Stimulated activated CD8-positive, alpha-beta memory T cell treated with anti-CD3 and anti-CD28 coated beads, Interleukin-7, amount 100 ng/mL, for 4 hours (primary cell): ENCODE results near the gene SST.
"Not testable (repeated sequence)": the region's sequence is repeated elsewhere in the genome, so short reads cannot be mapped to it uniquely, and the experiment has no call there.

Experiments
- DNase-seq, 2 donors: peaks; one replicate each; pipeline ENCODE4 v3.0.0-alpha.2; 2020; ENCODE audit warnings: low read depth in 2 of 2

Gene SST

DNA sequence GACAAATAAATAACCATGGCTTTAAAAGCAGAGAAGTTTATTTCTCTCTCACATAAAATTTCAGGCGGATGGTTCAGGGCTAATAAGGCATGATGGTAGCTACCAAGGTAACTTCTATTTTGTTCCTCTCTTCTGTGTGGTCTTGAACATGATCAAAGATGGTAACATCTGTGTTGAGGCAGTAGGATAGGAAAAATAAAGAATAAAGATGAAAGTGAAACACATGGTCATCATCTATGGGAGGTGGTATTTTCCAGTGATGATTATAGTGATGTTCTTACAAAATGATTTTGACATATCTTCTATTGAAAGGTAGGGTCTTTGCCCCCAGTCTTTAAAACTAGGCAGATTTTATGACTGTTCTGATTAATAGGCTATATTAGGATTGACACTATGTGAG lies 14.2 kb upstream of the SST start:
- DNase-seq: no peak

DNA sequence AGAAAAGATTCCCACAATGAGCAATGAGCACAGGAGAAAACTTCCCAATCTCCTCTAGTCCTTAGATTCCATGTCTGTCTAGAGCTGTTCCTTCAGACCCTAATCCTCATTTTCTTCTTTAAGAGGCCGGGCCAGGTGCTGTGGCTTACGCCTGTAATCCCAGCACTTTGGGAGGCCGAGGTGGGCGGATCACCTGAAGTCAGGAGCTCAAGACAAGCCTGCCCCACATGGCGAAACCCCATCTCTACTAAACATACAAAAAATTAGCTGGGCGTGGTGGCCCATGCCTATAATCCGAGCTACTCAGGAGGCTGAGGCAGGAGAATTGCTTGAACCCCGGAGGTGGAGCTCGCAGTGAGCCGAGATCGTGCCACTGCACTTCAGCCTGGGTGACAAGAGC lies 11.6 kb upstream of the SST start:
- not testable (repeated sequence) for DNase-seq

DNA sequence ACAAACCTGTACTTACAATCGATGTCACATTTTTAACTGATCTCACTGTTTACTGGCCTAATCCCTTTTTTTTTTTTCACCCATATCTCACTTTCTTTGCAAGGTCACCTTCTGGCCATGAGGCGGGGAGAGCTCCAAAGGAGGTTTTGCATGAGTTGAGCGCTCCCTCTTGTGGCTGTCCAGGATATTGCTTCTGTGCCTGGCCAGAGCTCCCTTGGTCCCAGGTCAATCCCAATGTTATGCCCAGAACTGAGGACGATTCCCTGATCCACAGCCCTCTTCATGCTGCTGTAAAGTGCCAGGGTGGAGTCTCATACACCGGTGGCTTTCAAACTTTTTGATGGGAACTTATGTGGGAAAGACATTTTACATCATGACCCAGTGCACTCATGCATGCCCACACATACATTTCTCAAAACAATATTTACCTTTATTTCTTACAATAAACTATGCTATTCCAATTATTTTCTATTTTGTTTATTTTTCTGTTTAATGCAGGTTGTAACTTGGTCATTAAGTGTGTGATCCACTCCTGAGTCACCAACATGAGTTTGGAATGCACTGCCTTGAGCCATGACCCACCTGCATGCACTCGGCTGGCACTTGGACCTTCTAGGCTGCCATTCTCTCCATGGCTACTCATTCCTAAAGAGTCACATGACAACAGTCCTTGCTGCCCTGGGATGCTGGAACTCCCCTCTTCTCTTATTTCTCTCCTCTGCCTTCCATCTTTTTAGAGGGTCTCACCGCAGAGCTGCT lies 9.6 kb upstream of the SST start:
- peak; percentile 22 to 42 for DNase-seq

DNA sequence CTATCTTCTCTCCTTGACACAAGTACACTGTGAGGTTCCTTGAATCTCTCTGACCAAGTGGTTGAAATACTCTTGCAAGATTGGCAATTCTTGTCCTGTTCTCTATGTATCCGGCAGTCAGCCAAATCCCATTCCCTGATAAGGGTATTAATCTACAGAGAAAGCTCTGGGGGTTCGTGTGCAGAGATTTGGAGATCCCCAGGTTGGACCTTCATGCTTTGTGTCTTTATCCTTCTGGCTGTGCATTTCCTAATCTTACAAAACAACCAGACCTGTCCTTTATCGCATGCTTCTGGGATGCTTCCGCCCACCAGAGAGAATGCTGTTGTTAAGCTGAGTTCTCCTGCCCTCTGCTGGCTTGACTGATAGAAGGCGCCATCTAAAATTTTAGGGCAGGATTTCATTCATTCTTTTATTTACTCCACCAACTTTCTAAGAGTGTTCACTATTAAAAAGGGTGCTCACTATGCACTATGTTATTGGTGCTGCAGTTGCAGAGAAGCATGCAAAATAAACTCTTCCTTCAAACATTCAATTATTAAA lies 8.6 kb upstream of the SST start:
- no peak for DNase-seq

DNA sequence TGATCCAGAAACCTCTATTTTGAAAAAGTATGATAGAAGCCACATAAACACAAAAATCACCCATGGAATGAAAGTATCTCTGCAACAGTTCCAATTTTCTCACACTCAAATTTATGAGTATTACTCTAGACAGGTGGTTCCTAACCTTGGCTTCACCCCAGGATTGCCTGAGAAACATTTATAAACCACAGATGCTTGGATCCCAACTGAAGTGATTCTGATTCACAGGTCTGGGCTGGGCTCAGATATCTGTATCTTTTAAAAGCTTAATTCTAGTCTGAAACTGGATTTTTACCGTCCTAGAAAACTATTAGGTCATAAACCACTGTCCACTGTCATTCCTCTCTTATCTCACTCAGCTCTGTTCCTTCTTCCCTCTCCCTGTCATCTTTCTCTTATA lies 7.4 kb upstream of the SST start:
- DNase-seq: no peak

DNA sequence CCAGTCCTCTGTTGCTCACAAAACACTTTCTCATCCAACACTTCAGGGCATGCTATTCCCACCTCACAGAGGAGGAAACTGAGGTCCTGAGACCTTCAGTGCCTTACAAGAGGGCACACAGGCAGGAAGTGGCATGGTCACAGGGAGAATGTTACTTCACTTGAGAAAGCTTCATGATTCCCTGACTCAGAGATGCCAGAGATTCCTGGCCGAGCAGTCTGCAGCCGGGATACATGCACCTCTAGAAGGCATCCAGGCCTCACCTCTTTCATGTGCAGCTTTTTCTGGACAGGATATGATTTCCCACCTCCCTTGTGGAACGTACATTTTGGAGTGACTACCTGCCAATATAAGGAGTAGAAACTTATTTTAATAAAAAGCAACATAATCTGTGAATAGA lies 2.8 kb upstream of the SST start:
- DNase-seq: no peak

DNA sequence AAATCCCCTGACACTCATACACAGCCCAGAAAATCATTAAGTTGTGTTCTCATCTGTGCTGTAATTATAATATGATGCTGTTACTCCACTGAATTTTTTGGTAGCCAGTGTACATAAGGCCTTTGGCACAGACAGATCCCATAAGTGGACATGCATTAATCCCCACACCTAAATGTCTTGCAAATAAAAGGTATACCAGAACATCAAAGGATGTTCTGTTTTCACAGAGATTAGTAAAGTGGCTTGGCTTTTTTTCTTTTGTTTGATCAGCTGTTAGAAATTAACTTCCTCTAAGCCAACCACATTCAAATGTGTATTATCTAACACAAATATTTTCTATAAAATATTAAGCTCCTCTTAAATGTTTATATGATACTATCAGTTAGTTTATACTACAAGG lies 2.7 kb downstream of the SST start:
- DNase-seq: no peak

DNA sequence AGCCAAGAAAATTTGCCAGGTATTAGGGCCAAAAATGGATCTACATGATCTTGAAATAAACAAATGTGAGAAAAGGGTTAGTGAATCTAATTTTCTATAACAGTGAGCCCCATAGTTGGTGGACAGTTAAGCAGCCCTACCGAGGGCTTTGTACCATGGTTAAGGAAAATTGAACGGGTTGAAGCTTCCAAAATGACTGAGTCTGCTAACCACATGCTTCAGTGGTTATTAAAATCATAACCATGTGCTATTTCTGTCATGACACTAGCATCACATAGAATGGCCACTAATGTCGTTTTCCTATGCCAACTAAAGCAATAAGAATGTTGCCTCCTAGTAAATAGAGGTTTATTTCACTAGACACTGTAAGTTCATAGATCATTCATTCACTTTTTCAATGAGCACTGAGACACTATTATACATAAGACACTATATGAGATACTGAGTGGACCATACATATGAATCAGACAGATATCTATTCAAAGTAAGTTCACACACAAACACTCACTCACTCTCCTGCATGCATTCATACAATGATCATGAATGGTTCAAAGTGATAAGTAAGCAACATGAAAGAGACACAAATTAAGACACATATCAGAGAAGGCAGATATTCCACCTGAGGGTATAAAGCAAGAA lies 4.3 kb downstream of the SST start:
- no peak for DNase-seq

DNA sequence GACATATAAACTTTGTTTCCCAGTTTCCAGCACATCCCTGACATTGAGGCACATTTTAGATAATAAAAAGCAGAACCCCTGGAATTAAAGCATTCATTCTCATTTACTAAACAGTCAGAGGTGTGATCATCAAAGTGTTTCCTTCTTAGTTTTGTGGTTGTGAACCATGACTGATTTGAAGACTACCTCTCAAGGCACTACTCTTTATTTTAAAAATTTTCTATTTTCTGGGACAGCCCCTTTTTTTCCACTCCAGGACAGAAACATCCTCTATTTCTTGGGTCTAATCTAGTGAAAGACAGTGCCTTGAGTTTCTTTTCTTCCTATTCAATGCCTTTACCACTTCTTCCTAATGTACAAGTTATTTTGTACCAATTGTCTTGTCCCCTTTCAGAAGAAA lies 5.2 kb downstream of the SST start:
- no peak for DNase-seq

DNA sequence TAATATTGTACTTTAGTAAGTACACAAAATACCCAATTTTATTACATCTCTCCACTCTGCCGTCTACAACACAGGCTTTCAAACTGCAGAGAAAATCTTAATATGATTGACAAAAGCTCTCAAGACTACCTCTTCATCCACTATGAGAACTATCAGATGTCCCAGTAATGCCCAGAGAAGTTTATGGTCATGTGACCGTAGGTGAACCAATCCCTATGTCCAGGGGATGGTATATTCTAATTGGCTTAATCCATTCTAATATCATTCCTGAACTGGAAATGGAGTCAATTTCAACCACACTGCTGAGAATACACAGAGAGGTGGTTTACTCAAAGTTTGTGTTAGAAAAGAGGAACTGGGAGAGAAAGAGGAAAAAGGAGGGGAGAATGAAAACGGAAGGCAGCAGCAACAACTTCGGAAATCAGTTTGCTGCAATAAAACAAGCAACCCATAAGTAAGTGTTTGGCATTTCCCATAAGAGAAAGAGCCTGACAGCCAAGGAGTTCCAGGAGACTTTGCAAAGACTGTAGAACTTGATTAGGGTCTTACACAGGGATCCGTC lies 7.3 kb downstream of the SST start:
- no peak for DNase-seq

DNA sequence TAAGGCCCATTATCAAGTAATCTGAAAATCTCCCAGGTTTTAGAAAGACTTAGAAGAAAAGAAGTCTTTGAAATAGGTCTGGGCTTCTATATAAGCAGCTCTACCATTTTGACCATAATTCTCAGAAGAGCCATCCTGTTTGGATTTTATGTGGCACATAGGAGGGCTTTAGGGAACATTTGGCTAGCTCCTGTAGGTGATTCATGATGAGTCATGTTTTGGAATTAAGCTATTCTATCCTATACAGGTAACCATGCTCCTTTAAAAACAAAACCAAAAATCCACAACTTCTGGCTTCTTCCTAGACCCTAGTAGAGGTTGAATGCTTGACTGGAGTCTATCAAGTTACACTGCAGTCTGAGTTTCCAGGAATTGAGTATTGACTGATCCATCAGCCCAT lies 8.9 kb downstream of the SST start:
- no peak for DNase-seq

DNA sequence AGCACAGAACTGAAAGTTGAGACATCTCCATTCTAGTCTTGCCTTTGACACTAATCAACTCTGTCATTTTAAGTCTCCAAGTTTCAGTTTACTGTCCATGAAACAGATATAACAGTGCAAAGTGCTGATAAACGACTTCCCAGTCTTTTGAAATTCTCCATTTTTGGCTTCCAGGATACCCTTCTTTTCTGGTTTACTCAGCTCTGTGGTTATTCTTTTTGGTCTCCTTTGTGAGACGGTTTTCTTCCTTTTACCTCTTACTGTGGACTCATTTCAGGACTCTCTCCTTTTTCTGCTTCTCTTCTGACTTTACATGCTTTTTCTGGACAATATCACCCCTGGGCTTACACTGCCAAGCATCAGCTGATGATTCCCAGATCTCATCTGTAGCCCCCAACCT lies 18.9 kb downstream of the SST start:
- no peak for DNase-seq

DNA sequence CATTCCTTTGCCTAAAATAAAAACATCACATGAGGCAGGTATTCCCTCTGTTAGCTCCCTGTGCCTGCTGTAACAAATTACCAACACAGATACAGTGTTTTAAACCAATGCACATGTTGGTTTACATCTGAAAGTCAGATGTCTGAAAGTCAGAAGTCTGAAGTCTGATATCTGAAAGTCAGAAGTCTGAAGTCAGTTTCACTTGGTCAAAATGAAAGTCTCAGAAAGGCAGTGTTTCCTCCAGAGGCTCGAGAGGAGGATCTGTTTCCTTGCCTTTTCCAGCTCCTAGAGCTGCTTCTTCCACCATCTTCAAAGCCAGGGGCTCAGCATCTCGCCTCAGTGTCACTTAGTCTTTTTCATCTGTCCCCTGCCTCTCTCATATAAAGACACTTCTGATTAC lies 22.0 kb downstream of the SST start:
- no peak for DNase-seq

DNA sequence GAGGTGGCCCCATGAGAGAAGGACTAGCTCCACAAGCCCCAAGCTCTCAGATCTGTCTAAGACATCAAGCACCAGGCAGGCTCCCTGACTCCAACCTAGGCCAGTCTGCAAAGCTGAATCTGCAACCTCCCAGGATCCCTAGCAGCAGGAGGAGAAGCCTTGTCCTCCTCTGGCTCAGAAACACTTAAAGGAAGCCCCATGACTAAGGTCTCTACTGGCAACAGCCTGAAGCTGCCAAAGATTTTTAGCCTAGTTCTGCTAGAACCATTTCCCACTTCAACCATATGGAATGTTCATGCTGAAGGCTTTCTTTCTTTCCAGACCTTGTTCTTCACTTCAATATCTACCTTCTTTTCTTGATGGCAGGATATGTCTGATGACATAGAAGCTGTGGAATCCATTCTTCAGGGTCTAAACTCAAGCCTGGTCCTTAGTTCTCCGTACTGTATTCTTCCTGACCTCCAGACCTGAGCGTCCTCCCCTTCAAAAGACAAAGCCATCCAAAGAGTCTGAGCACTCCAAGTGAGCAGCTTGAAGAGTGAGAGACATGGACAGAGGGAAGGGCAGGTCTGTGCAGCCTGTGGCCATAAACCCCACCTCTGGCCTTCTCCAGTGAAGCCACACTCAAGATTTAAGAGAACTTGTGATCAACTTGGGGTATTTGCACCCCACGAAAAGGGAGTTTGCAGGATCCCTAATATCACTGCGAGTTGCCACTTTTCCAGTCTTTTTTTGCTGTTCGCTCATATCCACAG lies 23.1 kb downstream of the SST start:
- DNase-seq: no peak

DNA sequence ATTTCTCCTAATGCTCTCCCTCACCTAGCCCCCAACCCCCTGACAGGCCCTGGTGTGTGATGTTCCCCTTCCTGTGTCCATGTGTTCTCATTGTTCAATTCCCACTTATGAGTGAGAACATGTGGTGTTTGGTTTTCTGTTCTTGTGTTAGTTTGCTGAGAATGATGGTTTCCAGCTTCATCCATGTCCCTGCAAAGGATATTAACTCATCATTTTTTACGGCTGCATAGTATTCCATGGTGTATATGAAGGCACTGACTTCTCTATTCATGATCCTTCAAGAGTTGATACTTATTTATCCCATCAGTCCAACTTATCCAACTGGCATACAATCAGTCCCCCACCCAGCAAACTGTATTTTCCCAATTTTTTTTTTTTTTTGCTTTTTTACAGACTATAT lies 24.8 kb downstream of the SST start:
- not testable (repeated sequence) for DNase-seq

DNA sequence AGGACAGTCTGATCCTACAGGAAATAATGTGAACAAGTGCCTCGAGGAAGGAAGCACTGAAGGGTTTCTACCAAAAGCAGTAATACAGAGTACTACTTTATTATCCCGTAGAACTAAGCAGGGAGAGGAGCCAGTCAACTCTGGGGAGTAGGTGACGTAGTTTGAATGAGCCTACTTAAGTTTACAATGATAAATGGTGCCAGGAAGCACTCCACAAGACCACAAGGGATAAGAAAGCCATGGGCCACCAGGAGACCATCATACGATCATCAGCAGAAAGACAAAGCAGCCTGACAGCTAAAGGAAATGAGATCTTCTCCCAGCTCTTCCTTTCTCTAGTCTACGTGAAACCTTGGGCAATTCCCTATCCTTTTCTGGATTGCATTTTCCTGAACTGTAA lies 27.3 kb downstream of the SST start:
- DNase-seq: no peak

DNA sequence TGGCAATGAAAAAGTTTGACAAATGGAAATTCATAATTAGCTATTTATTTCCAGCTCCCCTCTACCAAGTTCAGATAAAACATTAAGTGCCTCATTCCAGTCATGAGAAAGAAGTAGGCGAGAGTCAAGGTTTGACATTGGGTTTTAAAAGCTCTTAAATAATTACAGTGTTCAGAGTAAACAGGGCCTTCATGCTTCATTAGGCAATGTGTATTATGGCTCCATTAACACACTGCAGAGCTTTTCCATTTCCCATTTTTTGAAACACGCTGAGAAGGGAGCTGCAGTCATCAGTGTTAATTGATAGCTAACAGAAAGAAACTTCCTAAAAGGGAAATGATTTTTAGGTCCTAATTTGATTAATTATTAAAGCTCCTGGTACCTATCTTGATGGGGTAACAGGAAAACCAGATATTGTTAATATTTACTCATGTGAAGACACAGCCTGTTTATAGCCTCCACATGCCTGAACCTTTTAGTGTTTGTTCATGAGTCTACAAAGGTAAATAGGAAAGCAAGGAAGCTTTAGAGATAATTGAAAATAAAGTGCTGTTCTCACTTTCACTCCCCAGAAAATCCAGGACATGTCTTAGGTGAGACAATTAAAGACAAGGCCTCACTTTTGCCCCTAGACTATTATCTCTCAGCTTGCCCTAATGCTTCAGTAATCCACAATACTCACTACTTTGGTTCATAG lies 28.7 kb downstream of the SST start:
- no peak for DNase-seq

DNA sequence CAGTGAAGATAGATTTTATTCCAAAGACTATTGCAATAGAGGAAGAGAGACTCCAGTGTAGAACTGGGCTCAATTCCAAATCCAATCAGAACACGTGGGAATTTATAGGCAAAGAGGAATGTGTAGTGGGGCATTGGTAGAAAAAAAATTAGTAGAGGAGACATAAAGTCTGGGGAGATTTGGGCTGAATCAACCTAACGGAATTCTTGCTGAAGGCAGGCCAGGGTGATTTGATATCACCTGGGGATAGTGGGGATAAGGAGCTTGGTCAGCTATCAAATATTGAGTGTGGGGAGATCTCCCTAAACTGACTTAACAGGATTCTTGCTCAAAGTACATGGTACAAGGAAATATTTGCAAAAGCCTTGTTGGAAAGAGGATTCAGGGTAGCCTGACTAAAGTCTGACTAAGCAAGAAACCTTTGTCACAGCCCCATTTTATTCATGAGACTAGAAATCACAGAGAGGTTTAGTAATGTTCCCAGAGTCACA lies 29.6 kb downstream of the SST start:
- no peak for DNase-seq

DNA sequence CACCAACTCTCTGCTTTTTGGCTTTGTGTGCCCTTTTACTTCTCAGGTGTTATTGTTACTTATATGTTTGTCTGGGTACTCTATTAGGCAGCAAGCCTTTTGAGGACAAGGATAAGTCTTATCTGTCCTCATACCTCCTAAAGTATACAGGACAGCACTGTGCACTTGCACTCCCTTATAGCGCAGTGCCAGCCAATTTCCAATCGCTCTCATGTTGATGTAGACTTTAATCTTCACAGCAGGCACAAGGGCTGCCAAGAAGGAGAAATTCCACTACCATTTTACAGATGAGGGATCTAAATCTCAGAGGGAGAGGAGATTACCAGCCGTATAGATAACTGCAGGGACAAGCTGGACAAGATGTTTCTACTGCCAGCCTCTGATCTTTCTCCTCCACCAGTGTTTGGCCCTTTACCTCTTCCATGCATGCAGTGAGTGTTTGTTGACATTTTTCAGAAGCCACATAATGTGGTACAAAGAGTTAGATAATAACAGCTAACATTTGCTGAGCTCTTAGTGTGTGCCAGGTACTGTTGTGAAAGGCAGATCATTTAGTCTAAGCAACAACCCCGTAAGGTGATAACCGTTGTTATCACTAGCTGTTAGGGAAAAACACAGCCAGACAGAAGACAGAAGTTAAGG lies 30.1 kb downstream of the SST start:
- no peak for DNase-seq

DNA sequence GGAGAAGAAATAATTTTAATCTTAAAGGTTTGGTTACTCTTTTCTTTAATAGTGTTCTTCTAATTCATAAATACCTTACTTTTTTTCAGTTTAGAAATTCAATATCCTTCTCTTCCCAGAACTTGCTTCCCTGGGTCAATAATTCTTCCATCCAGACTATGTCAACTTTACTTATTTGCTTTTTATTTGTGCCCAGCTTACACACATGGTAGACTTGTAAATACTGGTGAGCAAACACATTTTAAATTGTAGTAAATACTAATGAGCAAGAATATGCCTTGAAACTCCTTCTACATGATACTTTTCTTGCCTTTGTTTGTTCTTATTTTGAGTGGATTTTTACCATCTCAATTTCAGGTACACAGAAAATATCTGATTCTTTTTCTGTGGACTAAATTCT lies 33.7 kb downstream of the SST start:
- DNase-seq: no peak

DNA sequence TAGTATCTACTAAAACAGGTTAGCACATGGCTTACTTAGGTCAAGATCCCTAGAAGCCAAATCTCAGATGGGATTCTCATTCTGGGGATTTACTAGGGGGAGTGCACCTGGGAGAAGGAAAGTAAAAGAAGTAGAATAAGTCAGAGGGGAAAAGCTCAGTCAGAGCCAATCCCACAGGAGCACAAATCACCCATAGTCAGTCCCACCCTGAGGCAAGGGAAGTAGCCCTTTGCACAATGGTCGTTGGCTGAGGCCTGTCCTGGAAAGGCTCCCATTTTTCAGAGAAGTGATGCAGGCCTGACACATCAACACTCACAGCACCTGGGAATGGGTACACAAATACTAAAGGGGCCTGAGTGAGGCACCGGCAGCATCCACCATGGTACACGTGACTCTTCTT lies 39.8 kb downstream of the SST start:
- DNase-seq: no peak
